ENCODE measurements around the gene NUDT3.

DNA sequence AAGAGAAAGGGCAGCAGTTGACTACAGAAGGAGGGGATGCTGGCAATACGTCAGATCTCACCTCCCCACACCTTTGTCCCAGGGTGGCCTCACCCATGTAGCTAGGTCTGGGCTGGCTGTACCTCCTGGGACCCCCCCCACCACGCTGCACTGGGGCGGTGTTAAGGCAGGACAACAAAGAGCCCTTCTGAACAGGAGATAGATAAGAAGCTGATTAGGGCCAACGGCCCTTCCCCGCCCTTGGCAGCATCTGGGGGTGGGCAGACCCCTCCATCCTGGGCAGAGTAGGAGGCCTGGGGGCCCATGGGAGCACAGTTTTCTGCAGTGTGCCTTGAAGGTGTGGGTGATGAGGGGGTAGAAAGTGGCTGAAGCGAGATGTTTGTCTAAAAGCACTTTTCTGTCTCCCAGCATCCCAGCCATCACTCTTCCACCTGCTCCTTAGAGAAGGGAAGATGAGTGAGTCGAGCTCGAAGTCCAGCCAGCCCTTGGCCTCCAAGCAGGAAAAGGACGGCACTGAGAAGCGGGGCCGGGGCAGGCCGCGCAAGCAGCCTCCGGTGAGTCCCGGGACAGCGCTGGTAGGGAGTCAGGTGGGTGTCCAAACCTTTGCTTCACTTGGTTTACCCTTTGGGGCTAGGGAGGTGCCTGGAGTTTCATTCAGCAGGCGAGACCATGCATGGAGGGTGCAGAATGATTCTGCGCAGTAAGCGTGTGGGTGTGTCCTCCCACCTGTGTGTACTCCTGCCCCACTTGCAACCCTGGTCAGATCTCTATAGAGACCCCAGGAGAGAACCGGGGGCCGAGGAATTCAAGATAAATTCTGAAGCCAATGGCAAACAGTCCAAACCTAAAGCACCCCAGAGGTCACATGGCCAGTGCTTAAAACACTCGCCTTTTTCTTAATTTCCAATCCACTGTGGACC is 151.9 kb downstream of the NUDT3 start:
- TF ChIP-seq CTCF (IDR thresholded peaks at IDR 0.05; ENCODE audit: low read length), result no peak
- no peak for TF ChIP-seq EZH2 (optimal IDR thresholded peaks at IDR 0.05; ENCODE audit: low read depth, low read length)
- no peak for TF ChIP-seq EZH2phosphoT487 (IDR thresholded peaks at IDR 0.05; ENCODE audit: low read length)
